ENCODE measurements around the gene WRAP73.
"Not testable (repeated sequence)": the region's sequence is repeated elsewhere in the genome, so short reads cannot be mapped to it uniquely, and the experiment has no call there.

The WRAP73 gene

GRCh38 chr1:3597599-3597964, 52.3 kb downstream of the WRAP73 start:
- no peak for DNase-seq (ENCODE audit: low spot score)

- no peak for DNase-seq (ENCODE audit: low spot score)
Observed at GRCh38 chr1:3596663-3597598, 53.0 kb downstream of the WRAP73 start.

- no peak for DNase-seq (ENCODE audit: low spot score)
Observed at GRCh38 chr1:3595949-3596348, 54.0 kb downstream of the WRAP73 start.

GRCh38 chr1:3594706-3595377, 55.1 kb downstream of the WRAP73 start:
- no peak for DNase-seq (ENCODE audit: low spot score)

GRCh38 chr1:3593745-3594144, 56.2 kb downstream of the WRAP73 start:
- no peak for DNase-seq (ENCODE audit: low spot score)

- DNase-seq (ENCODE audit: low spot score), result no peak
Observed at GRCh38 chr1:3593334-3593733, 56.6 kb downstream of the WRAP73 start.

GRCh38 chr1:3590951-3591865, 58.7 kb downstream of the WRAP73 start:
- DNase-seq (ENCODE audit: low spot score), result no peak

- DNase-seq (ENCODE audit: low spot score), result no peak
Observed at GRCh38 chr1:3590139-3590763, 59.7 kb downstream of the WRAP73 start.

- DNase-seq (ENCODE audit: low spot score), result no peak
Observed at GRCh38 chr1:3588395-3588794, 61.5 kb downstream of the WRAP73 start.

- DNase-seq (ENCODE audit: low spot score), result no peak
Observed at GRCh38 chr1:3586986-3587759, 62.7 kb downstream of the WRAP73 start.

- DNase-seq (ENCODE audit: low spot score), result no peak
Observed at GRCh38 chr1:3585940-3586568, 63.8 kb downstream of the WRAP73 start.

GRCh38 chr1:3585353-3585868, 64.5 kb downstream of the WRAP73 start:
- DNase-seq (ENCODE audit: low spot score), result not testable (repeated sequence)

- DNase-seq (ENCODE audit: low spot score), result no peak
Observed at GRCh38 chr1:3584915-3585314, 65.0 kb downstream of the WRAP73 start.

- not testable (repeated sequence) for DNase-seq (ENCODE audit: low spot score)
Observed at GRCh38 chr1:3583751-3584150, 66.2 kb downstream of the WRAP73 start.

- DNase-seq (ENCODE audit: low spot score), result no peak
Observed at GRCh38 chr1:3581296-3582036, 68.4 kb downstream of the WRAP73 start.
